ENCODE results near the gene LYPD5.
"Not testable (repeated sequence)": the region's sequence is repeated elsewhere in the genome, so short reads cannot be mapped to it uniquely, and the experiment has no call there.

Gene LYPD5

GRCh38 chr19:43802216-43802951 lies at the start of gene LYPD5:
LYPD5 (minus strand) TSS chr19:43802447; CDS start chr19:43802380, 67 bp downstream.
- DNase-seq (ENCODE audit: low read depth in 1 of 2, low spot score in 1 of 2): no peak
- no peak for TF ChIP-seq JUND (IDR thresholded peaks at IDR 0.05; ENCODE audit: low read depth)
- in situ Hi-C loops (cut with HindIII; ENCODE audit: low pct_unique_long_range_greater_than_20kb, low sequenced_read_pairs): no loop called here

GRCh38 chr19:43848821-43849220 lies 46.6 kb upstream of the LYPD5 start:
- DNase-seq (ENCODE audit: low read depth in 1 of 2, low spot score in 1 of 2): no peak
- in situ Hi-C loops (cut with HindIII; ENCODE audit: low pct_unique_long_range_greater_than_20kb, low sequenced_read_pairs): no loop called here
- no peak for TF ChIP-seq JUND (IDR thresholded peaks at IDR 0.05; ENCODE audit: low read depth)

- TF ChIP-seq JUND (IDR thresholded peaks at IDR 0.05; ENCODE audit: low read depth): no peak
- in situ Hi-C loops (cut with HindIII; ENCODE audit: low pct_unique_long_range_greater_than_20kb, low sequenced_read_pairs): no loop called here
- no peak for DNase-seq (ENCODE audit: low read depth in 1 of 2, low spot score in 1 of 2)
Observed at GRCh38 chr19:43847884-43848283, 45.6 kb upstream of the LYPD5 start.

- in situ Hi-C loops (cut with HindIII; ENCODE audit: low pct_unique_long_range_greater_than_20kb, low sequenced_read_pairs): no loop called here
- no peak for DNase-seq (ENCODE audit: low read depth in 1 of 2, low spot score in 1 of 2)
- TF ChIP-seq JUND (IDR thresholded peaks at IDR 0.05; ENCODE audit: low read depth): no peak
Observed at GRCh38 chr19:43847246-43847645, 45.0 kb upstream of the LYPD5 start.

- DNase-seq (ENCODE audit: low read depth in 1 of 2, low spot score in 1 of 2): no peak
- TF ChIP-seq JUND (IDR thresholded peaks at IDR 0.05; ENCODE audit: low read depth): no peak
- in situ Hi-C loops (cut with HindIII; ENCODE audit: low pct_unique_long_range_greater_than_20kb, low sequenced_read_pairs): no loop called here
Observed at GRCh38 chr19:43842007-43842406, 39.8 kb upstream of the LYPD5 start.

GRCh38 chr19:43839139-43839538 lies 36.9 kb upstream of the LYPD5 start:
- no peak for DNase-seq (ENCODE audit: low read depth in 1 of 2, low spot score in 1 of 2)
- in situ Hi-C loops (cut with HindIII; ENCODE audit: low pct_unique_long_range_greater_than_20kb, low sequenced_read_pairs): no loop called here
- no peak for TF ChIP-seq JUND (IDR thresholded peaks at IDR 0.05; ENCODE audit: low read depth)

- DNase-seq (ENCODE audit: low read depth in 1 of 2, low spot score in 1 of 2): peak; percentile 76 to 94
- in situ Hi-C loops (cut with HindIII; ENCODE audit: low pct_unique_long_range_greater_than_20kb, low sequenced_read_pairs): no loop called here
- no peak for TF ChIP-seq JUND (IDR thresholded peaks at IDR 0.05; ENCODE audit: low read depth)
Observed at GRCh38 chr19:43826787-43827754, 24.8 kb upstream of the LYPD5 start, which contains the start of gene ZNF283. ZNF283 (plus strand) TSS chr19:43827321; CDS start chr19:43833505, 6,184 bp downstream.

GRCh38 chr19:43824572-43824971 lies 22.3 kb upstream of the LYPD5 start:
- in situ Hi-C loops (cut with HindIII; ENCODE audit: low pct_unique_long_range_greater_than_20kb, low sequenced_read_pairs); DNase-seq (ENCODE audit: low read depth in 1 of 2, low spot score in 1 of 2): not testable (repeated sequence)

- in situ Hi-C loops (cut with HindIII; ENCODE audit: low pct_unique_long_range_greater_than_20kb, low sequenced_read_pairs); DNase-seq (ENCODE audit: low read depth in 1 of 2, low spot score in 1 of 2): not testable (repeated sequence)
Observed at GRCh38 chr19:43823856-43824255, 21.6 kb upstream of the LYPD5 start.

- in situ Hi-C loops (cut with HindIII; ENCODE audit: low pct_unique_long_range_greater_than_20kb, low sequenced_read_pairs): no loop called here
- TF ChIP-seq JUND (IDR thresholded peaks at IDR 0.05; ENCODE audit: low read depth): no peak
- DNase-seq (ENCODE audit: low read depth in 1 of 2, low spot score in 1 of 2): no peak
Observed at GRCh38 chr19:43820884-43821215, 18.6 kb upstream of the LYPD5 start.

- in situ Hi-C loops (cut with HindIII; ENCODE audit: low pct_unique_long_range_greater_than_20kb, low sequenced_read_pairs): no loop called here
Observed at GRCh38 chr19:43820098-43820883, 18.0 kb upstream of the LYPD5 start.

GRCh38 chr19:43818500-43818899 lies 16.3 kb upstream of the LYPD5 start:
- DNase-seq (ENCODE audit: low read depth in 1 of 2, low spot score in 1 of 2): peak in 1 of 2 experiments; percentile 39
- no peak for TF ChIP-seq JUND (IDR thresholded peaks at IDR 0.05; ENCODE audit: low read depth)
- in situ Hi-C loops (cut with HindIII; ENCODE audit: low pct_unique_long_range_greater_than_20kb, low sequenced_read_pairs): no loop called here

More at GRCh38 chr19:43820098-43820883, 18.0 kb upstream of the LYPD5 start:
- DNase-seq (ENCODE audit: low read depth in 1 of 2, low spot score in 1 of 2): no peak
- TF ChIP-seq JUND (IDR thresholded peaks at IDR 0.05; ENCODE audit: low read depth): no peak

- in situ Hi-C loops (cut with HindIII; ENCODE audit: low pct_unique_long_range_greater_than_20kb, low sequenced_read_pairs); DNase-seq (ENCODE audit: low read depth in 1 of 2, low spot score in 1 of 2): not testable (repeated sequence)
Observed at GRCh38 chr19:43817454-43817853, 15.2 kb upstream of the LYPD5 start.

Data from T47D (cell line).